HG02840 (cell line): Measurements from ENCODE around the gene LYST.
"Not testable (repeated sequence)": the region's sequence is repeated elsewhere in the genome, so short reads cannot be mapped to it uniquely, and the experiment has no call there.

Experiments
- ATAC-seq: cut with Tn5 transposase; IDR thresholded peaks from one replicate; pipeline ENCODE4 v1.9.1; 2021; ENCODE audit warnings: mild to moderate bottlenecking, moderate library complexity, moderate number of reproducible peaks; ENCODE audit not compliant: unreplicated experiment, low FRiP score

LYST gene

GRCh38 chr1:235671992-235672391 lies 194.7 kb downstream of the LYST start:
- no peak for ATAC-seq

DNA sequence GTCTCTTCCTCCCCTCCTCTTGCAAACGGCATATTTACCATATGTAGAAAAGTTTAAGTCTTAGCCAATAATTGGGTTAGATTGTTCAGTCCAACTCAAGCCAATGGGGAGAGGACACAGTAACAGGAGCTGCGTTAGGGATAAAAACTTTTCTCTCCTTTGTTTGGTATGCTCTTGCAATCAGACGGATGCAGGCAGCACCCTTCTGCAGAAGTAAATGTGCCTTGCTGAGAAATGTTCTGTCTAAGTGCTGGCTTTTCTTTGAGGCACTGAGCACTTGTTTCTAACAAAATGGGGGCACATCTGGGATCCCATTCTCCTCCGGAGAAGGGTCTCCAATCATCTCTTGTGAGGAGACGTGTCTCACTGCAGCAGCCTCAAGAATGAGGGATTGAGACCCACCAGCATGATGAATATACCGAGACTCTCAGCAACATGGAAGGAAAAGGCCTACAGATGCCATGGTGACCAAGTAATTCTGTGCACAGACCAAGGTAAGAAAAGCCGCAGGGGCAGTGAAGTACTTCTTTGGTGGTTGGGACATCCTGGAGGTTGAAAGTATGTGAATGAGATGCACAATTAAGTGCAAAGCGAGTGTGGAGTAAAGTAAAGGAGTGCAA lies 196.4 kb downstream of the LYST start:
- no peak for ATAC-seq

DNA sequence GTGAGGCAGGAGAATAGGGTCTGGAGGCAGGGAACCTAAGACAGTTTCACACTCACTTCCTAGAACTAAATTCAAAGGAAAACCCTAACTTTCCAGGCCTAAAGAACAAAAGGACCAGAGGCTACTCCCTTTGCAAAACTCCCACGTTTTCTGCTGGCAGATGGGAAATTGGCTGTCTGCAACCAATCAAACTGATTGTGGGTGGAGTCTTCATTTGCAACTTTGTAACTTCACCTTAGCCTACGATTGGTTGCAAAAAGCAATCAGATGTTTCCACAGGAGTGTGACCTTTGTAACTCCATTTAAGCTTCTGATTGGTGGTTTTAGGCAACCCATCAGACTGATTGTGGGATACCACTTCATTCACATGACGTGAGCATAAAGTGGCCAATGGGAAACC lies 197.4 kb downstream of the LYST start:
- no peak for ATAC-seq

DNA sequence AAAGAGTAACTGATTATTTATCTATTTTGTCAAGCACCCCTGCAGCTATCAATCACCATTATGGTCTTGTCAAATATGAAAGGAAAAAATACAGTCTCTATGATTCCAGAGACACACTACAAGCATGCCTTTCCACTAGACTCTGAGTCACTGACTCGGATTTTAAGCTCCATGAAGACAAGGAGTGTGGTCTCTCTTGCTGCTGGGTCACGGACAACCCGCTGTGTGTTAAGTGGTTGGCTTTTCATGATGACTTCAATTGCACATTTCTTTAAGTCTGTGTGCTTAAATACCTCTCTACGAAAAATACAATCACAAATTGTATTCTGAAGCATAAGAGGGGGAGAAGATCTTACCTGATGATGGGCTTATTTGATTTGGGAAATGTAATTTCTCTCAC lies 203.1 kb downstream of the LYST start:
- ATAC-seq, result no peak

DNA sequence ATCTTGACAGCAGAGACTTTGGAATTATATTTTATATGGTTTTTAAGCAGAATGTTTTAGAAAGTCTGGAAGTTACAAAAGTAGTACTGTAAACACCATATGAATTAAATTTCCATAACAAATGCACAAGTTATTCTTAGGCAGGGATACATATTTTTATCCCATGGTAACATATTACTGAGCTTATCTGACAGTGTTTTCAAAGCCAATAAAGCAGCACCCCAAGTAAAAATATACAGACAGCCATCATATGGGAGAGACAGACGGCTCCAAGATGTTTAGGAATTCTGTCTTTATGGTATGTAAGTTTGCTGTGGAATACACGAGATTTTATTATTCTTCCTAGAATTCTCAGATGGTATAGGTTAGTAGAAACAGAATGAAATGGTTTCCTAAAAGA lies 205.1 kb downstream of the LYST start:
- ATAC-seq, result no peak

DNA sequence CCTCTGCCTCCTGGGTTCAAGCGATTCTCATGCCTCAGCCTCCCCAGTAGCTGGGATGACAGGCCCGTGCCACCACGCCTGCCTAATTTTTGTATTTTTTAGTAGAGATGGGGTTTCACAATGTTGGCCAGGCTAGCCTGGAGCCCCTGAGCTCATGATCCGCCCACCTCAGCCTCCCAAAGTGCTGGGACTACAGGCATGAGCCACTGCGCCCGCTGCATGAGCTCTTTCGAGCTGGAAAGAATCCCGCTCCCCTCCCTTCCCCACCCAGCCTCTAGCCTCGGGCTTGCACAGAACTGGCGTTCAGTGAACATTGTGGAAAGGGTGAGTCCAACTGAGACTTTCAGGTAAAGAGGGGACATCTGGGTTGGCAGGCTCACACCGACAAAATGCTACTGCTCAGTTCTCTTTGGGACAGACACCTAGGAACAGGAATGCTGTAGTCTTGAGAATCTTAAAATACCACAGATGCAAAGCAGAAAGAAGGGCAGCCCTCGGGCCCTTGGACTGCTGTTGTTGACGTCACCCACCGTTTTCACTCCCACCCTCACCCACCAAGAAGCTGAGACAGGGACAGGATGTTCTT lies 207.4 kb downstream of the LYST start:
- ATAC-seq, result no peak

DNA sequence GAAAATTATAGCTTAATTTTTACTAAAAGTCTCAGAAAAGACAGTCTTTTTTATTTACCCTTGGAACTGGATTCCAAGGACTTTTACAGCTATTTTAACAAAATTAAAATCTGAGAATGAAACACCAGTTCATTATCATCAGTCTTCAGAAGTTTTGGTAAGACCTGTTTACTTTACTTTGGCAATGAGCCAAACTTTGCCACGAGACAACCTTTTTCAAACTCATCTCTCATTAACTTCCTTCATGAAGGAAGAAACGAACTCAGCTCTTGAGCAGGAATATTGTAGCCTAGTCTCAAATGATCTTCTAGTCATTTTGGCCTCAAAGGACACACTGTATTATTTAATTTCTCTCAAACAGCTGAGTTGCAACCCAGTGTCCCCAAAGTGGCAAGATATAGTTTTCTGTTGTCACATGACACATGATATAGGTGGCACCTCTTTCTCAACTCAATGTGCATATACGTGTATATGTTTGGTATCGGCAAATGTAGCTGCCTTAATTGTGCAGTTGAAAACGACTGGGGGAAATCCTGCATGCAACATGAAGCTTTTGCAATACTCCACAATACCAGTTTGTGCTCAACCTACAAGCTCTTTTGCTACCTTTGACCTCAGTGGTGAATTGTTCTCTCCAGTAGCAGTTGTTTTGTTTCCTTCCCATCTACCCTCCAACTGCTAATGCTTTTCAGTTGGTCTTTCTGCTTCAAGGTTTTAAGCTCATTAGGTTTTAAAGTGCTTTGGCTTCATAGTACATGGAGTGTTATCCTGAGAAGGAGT lies 208.8 kb downstream of the LYST start:
- no peak for ATAC-seq

DNA sequence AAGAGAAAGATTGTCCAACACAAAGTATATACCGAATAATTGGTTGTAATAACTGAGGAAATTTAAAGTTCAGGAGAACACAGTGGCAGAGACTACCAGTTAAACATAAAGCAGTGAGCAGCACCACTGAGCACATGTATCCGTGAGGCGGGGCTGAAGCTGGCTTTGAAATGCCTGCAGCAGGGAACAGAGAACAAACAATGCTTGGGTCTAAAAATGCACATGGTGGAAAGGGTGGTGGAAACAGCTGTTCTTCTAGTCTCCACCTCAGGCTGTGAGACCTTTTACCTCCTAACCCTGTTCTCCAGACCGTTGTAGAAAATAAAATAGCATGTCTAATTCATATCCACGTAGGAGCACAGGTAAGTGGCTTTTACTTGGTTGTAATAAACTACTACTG lies 209.4 kb downstream of the LYST start:
- no peak for ATAC-seq

DNA sequence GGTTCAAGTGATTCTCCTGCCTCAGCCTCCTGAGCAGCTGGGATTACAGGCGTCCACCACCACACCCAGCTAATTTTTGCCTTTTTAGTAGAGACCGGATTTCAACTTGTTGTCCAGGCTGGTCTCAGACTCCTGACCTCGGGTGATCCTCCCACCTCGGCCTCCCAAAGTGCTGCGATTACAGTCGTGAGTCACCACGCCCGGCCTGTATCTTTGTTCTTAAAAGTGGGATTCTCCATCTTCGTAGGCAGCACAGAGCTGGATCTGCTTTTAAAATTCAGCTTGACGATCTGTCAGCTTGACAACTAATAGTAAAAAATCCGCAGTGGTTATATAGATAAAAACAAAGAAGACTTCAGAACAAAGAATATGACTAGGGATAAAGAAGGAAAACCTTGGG lies 214.3 kb downstream of the LYST start:
- ATAC-seq, result no peak

DNA sequence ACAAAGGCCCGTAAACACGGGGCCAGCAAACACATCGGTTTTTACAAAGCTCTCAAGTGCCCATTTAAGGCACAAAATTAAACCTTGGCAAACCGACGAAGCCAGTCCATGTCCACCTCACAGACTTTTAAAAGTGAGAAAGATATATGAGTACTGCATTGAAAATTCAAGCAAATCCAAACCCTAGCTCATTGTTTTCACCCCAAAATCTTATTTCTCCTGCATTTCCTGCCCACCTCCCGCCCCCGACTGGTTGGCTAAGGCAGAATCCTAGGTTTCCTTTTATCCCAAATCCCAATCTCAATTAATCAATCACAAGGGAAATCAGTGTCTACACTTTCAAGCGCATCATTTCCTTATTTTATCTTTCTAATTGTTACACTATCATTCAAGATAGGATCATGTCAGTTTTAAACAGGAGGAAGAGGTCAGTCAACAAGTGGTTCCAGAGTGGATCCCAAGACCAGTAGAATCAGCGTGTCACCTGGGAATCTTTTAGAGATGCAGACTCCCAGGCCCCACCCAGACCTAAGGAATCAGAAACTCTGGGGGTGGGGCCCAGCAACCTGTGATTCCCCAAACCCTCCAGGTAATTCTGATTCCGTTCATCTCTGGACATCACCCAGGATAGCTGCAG lies 215.4 kb downstream of the LYST start:
- ATAC-seq, result no peak

- ATAC-seq, result no peak
These were observed 216.2 kb downstream of the LYST start for GRCh38 chr1:235650341-235651169.

- no peak for ATAC-seq
These were observed 217.1 kb downstream of the LYST start, which contains the start of gene GNG4 for GRCh38 chr1:235649368-235650163. Gene GNG4, minus strand, starts transcription at chr1:235649784. Its CDS starts 65,946 bp downstream, at chr1:235583838.

GRCh38 chr1:235648954-235649367 lies 217.7 kb downstream of the LYST start:
- ATAC-seq, result no peak

- ATAC-seq, result no peak
These were observed 218.2 kb downstream of the LYST start for GRCh38 chr1:235648407-235648907.

DNA sequence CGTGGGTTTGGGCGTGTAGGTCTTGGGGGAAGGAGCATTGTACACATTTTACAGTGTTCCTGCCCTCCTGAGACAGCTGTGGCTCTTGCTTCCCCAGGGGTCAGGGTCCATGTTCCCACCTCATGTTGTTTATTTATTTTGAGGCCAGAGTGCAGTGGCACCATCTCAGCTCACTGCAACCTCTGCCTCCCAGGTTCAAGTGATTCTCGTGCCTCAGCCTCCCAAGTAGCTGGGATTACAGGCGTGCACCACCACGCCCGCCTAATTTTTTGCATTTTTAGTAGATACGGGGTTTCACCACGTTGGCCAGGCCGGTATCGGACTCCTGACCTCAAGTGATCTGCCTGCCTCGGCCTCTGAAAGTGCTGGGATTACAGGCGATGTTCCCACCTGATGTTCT lies 219.2 kb downstream of the LYST start:
- ATAC-seq, result not testable (repeated sequence)

- no peak for ATAC-seq
These were observed 220.2 kb downstream of the LYST start for GRCh38 chr1:235646463-235646862.

GRCh38 chr1:235644693-235645305 lies 221.9 kb downstream of the LYST start:
- no peak for ATAC-seq

GRCh38 chr1:235643837-235644692 lies 222.6 kb downstream of the LYST start:
- no peak for ATAC-seq
